ENCODE results near the gene CCDC43. TPM values are rescaled to one million over a fixed set of nuclear protein-coding genes. Genes with fewer than 3 reads are reported as not detected.

Gene CCDC43
- total RNA-seq, 1 donor from 2014 or later: 28.4 TPM

- no peak for DNase-seq (ENCODE audit: low read depth in 2 of 2)
These were observed 61.9 kb downstream of the CCDC43 start for GRCh38 chr17:44627513-44628242.

Other genes with a start within 250 kb of the CCDC43 start
- gene GPATCH8, start 186.4 kb downstream of the CCDC43 start, total RNA-seq: 8.7 and 11.5 TPM in 2 replicates
- gene FZD2, start 132.3 kb downstream of the CCDC43 start, total RNA-seq: 0.39 and 0.51 TPM in 2 replicates
- not detected in 2 replicates for gene MEIOC, start 33.3 kb downstream of the CCDC43 start, total RNA-seq
- 1.6 and 3.2 TPM in 2 replicates for gene DBF4B, start 18.9 kb upstream of the CCDC43 start, total RNA-seq
- gene ADAM11, start 69.2 kb upstream of the CCDC43 start, total RNA-seq: 0.13 and 0.38 TPM in 2 replicates
- 3.0 and 6.7 TPM in 2 replicates for gene GJC1, start 140.5 kb upstream of the CCDC43 start, total RNA-seq
- not detected in 2 replicates for gene HIGD1B, start 158.1 kb upstream of the CCDC43 start, total RNA-seq
- 145 and 156 TPM in 2 replicates for gene EFTUD2, start 209.7 kb upstream of the CCDC43 start, total RNA-seq
- gene GFAP, start 225.7 kb upstream of the CCDC43 start, total RNA-seq: 0.13 TPM in 1 of 2 replicates, not detected in the other

Data from dermis microvascular lymphatic vessel endothelial cell (primary cell).